Stromal cell of bone marrow (primary cell): ENCODE results near the gene BTNL8.
"Not testable (repeated sequence)": the region's sequence is repeated elsewhere in the genome, so short reads cannot be mapped to it uniquely, and the experiment has no call there.

Experiments
- DNase-seq: peaks from one replicate; pipeline ENCODE4 v3.0.0-alpha.2; 2012; ENCODE audit warnings: low read depth

The BTNL8 gene

GRCh38 chr5:180874804-180875582 is 24.0 kb upstream of the BTNL8 start:
- DNase-seq: no peak

- no peak for DNase-seq
These were observed 23.0 kb upstream of the BTNL8 start for GRCh38 chr5:180875860-180876426.

GRCh38 chr5:180885845-180886529 is 13.0 kb upstream of the BTNL8 start:
- DNase-seq: not testable (repeated sequence)

GRCh38 chr5:180889381-180889780 is 9.6 kb upstream of the BTNL8 start:
- DNase-seq: no peak

GRCh38 chr5:180895330-180895729 is 3.6 kb upstream of the BTNL8 start:
- DNase-seq: not testable (repeated sequence)

GRCh38 chr5:180900178-180900577 is 1.2 kb downstream of the BTNL8 start:
- no peak for DNase-seq

- no peak for DNase-seq
These were observed 2.5 kb downstream of the BTNL8 start for GRCh38 chr5:180901319-180902009.

- DNase-seq: no peak
These were observed 9.4 kb downstream of the BTNL8 start for GRCh38 chr5:180908400-180908799.

GRCh38 chr5:180908998-180909731 is 10.2 kb downstream of the BTNL8 start:
- DNase-seq: no peak

GRCh38 chr5:180909782-180910181 is 10.8 kb downstream of the BTNL8 start:
- DNase-seq: no peak

- no peak for DNase-seq
These were observed 11.2 kb downstream of the BTNL8 start for GRCh38 chr5:180910182-180910581.

- DNase-seq: no peak
These were observed 11.8 kb downstream of the BTNL8 start for GRCh38 chr5:180910735-180911134.

GRCh38 chr5:180914646-180915045 is 15.7 kb downstream of the BTNL8 start:
- no peak for DNase-seq

- no peak for DNase-seq
These were observed 17.0 kb downstream of the BTNL8 start for GRCh38 chr5:180915924-180916323.

- DNase-seq: no peak
These were observed 19.4 kb downstream of the BTNL8 start for GRCh38 chr5:180918380-180918779.

GRCh38 chr5:180920710-180921109 is 21.8 kb downstream of the BTNL8 start:
- DNase-seq: no peak

- no peak for DNase-seq
These were observed 24.0 kb downstream of the BTNL8 start for GRCh38 chr5:180922932-180923331.

- no peak for DNase-seq
These were observed 33.7 kb downstream of the BTNL8 start for GRCh38 chr5:180932660-180933059.

- no peak for DNase-seq
These were observed 36.2 kb downstream of the BTNL8 start for GRCh38 chr5:180935203-180935602.

- DNase-seq: no peak
These were observed 39.3 kb downstream of the BTNL8 start for GRCh38 chr5:180938294-180938693.

- no peak for DNase-seq
These were observed 51.5 kb downstream of the BTNL8 start for GRCh38 chr5:180950291-180950949.
